IPS DF 19.7 (cell line): ENCODE data around the gene IQCF6.
"Not testable (repeated sequence)": the region's sequence is repeated elsewhere in the genome, so short reads cannot be mapped to it uniquely, and the experiment has no call there.

Experiments used
- DNase-seq: peaks from one replicate; pipeline ENCODE4 v3.0.0-alpha.2; 2013; ENCODE audit warnings: low read depth, low spot score

The IQCF6 gene

DNA sequence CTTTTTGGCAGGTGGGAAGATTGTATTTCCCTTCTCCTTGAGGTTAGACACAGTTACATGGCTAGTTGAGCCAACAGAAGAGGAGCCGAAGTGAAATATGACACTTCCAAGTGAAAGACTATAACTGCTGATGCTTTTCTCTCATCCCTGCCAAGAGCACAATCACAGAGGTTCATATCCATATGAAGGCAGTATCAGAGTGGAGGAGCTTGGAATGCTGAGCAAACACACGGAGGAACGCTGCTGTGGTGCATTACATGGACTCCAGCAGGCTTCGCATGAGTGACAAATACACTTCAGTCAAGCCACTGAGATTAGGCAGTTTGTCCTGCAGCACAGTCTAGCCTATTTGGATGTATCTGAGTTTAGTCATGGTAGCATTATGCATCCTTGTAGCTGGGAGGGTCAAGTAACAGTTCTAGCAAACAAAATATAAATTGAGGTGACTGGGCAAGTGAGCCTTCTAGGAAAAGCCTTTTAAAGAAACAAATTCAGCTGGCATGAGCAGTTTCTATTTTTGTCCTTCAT lies 5.4 kb downstream of the IQCF6 start:
- peak; percentile 28 for DNase-seq

DNA sequence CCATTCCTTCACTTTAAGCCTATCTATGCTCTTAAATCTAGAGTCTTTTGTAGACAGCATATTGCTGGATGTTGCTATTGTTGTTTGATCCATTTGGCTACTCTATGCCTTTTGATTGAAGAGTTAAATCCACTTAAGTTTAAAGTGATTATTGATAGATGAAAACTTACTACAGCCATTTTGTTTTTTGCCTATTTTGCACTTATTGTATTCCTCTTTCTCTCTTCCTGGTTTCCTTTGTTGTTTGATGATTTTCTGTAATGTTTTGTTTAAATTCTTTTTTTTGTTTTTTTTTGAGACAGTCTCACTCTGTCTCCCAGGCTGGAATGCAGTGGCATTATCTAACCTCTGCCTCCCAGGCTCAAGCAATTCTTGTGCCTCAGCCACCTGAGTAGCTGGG lies 19.8 kb downstream of the IQCF6 start:
- no peak for DNase-seq

- DNase-seq: not testable (repeated sequence)
Measured at GRCh38 chr3:51753763-51754750, 25.0 kb downstream of the IQCF6 start.

DNA sequence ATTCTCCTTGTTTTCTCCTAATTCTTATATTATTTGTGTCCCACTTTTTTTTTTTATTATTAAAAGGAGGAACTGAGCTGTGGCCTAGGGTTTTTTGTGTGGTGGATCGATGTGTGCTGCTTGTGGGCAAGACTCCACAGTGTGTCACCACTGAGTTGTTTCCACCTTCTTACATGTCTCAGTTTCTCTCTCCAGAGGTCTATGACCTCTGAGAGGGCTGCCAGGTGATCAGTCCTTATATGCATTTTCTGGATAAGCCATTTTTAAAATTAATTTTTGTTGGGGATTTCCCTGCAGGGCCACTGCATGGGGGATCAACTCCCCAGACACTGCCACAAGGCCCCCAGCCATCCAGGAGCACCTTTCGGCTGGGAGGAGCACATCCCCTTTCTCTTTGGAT lies 27.8 kb downstream of the IQCF6 start:
- DNase-seq: no peak

DNA sequence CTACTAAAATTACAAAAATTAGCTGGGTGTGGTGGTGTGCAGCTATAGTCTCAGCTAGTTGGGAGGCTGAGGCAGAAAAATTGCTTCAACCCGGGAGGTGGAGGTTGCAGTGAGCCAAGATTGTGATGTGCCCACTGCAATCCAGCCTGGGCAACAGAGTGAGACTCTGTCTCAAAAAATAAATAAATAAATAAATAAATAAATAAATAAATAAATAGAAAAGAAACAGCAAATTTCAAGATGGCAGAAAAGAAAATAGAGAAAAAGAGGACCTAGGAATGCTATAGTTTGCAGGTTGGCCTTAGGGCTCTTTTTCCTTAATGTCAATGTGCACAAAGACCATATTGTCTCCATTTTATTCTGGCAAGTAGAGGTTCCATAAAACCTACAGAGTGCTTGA lies 28.2 kb downstream of the IQCF6 start:
- no peak for DNase-seq

- DNase-seq: no peak
Measured at GRCh38 chr3:51748327-51748726, 30.7 kb downstream of the IQCF6 start.

GRCh38 chr3:51747840-51748239 lies 31.2 kb downstream of the IQCF6 start:
- DNase-seq: no peak

DNA sequence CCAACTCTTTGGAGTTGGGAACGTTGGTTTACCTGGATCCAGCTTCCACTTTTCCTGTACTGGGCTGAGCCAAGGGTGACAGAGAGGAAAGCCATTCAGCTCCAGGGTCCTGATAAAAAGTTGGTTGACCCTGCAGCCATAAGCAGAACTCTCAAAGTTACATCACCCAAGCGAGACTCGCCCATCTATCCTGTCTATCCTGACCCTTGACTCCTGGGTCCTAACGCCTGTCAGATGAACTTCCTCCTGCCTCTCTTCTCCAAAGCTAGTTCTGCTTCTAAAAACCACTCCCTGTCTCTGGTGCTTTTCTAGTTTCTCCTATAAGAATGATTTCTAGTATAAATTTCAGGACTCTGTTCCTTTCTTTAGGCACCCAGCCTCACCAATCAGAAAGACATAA lies 36.1 kb downstream of the IQCF6 start:
- not testable (repeated sequence) for DNase-seq

DNA sequence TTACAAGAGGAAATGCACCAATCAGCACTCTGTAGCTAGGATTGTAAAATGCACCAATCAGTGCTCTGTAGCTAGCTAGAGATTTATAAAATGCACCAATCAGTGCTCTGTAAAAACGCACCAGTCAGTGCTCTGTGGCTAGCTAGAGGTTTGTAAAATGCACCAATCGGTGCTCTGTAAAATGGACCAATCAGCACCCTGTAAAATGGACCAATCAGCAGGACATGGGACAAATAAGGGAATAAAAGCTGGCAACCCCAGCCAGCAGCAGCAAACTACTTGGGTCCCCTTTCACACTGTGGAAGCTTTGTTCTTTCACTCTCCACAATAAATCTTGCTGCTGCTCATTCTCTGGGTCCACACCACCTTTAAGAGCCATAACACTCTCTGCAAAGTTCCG lies 36.7 kb downstream of the IQCF6 start:
- DNase-seq: not testable (repeated sequence)

DNA sequence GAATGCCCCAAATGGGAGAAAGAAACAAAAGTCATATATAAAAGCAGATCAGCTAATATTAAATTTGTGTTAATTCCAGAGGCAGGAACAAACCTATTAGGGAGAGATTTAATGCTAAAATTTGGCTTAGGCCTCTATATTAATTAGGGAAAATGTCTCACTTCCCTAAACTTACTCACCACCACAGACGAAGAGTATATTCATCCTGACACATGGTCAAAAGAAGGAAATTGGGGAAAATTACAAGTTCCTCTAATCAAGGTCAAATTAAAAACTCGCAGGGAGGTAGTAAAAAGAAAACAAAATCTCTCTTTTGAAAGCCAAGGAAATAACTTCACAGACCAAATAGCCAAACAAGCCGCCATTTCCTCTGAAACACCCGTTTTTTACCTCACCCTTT lies 39.9 kb downstream of the IQCF6 start:
- DNase-seq: no peak

DNA sequence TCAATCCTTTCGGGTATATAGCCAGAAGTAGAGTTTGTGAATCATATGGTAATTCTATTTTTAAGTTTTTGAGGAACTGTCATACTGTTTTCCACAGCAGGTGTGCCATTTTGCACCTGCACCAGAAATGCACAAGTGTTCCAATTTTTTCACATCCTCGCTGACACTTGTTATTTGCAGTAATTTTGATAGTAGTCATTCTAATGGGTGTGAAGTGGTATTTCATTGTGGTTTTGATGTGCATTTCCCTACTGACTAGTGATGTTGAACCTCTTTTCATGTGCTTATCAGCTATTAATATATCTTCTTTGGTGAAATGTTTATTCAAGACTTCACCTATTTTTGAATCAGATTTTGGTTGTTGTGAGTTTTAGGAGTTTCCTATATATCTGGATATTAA lies 43.1 kb downstream of the IQCF6 start:
- DNase-seq: no peak

DNA sequence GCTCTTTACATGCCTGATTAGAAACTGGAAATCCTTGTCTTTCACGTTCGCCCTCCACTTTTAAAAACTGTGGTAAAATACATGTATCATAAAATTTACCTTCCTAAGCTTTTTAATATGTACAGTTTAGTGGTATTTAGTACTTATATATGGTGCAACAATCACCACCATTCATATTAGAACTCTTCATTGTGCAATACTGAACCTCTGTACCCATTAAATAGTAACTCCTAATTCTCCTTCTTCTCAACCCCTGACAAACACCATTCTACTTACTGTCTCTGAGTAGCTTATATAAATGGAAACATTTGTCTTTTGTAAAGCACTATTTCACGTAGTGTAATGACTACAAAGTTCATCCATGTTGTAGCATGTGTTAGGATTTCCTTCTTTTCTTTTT lies 44.0 kb downstream of the IQCF6 start:
- no peak for DNase-seq

DNA sequence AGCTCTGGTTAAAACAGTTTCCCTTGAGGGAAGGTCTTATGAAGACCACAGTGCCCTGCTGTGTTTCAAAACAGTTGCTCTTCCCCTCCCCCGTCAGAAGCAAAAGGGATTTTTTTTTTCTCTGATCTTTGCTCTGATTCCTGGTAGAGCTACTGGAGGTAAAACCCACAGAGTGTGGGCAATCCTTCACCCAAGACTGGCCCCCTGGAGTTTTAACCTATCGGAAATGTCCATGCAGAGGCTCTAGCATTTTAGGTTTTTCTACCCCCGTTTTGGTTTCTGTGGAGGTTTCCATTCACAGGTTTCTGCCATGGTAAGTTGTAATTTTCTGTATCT lies 44.5 kb downstream of the IQCF6 start:
- DNase-seq: no peak

- DNase-seq: no peak
Measured at GRCh38 chr3:51733859-51734571, 45.0 kb downstream of the IQCF6 start.

GRCh38 chr3:51729042-51729633 lies 49.9 kb downstream of the IQCF6 start:
- DNase-seq: no peak
